Measurements from ENCODE around the gene HSPB1.

The HSPB1 gene

DNA sequence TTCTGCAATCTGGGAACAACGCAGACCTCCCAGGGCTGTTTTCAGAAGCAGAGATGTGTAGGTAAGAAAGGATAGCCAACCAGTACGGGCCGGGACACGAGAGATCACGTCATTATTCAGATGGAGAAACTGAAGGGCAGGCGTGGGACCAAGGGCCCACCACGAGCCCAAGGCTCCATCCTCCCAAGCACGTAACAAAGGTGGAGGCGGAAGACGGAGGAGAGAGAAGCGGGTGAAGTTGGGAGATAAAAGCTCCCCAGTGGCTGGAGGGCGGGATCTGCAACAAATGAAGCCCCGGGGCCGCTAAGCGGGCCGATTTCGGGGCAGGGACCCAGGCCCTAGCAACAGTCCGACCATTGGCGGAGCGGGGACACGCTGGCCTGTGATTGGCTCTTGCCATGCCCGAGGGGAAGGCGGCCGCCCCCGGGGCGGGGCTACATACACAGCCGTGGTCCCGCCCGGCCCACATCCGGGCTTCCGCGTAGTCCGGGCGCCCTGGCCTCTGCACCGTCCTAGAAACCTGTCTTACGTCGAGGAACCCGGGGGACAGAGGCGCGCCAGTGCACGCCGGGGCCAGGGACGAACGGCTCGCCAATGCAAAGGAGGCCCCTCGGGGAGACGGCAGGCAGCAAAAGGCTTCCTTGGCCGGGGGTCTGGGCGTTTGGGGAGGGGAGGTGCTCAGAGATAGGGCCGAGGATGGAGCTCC is 15.5 kb downstream of the HSPB1 start:
- ATAC-seq: peak; percentile 92
- TF ChIP-seq, protein P1, sequence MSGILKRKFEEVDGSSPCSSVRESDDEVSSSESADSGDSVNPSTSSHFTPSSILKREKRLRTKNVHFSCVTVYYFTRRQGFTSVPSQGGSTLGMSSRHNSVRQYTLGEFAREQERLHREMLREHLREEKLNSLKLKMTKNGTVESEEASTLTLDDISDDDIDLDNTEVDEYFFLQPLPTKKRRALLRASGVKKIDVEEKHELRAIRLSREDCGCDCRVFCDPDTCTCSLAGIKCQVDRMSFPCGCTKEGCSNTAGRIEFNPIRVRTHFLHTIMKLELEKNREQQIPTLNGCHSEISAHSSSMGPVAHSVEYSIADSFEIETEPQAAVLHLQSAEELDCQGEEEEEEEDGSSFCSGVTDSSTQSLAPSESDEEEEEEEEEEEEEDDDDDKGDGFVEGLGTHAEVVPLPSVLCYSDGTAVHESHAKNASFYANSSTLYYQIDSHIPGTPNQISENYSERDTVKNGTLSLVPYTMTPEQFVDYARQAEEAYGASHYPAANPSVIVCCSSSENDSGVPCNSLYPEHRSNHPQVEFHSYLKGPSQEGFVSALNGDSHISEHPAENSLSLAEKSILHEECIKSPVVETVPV (CRISPR knock-in tag; IDR thresholded peaks at IDR 0.05): no peak; the same call in 1 of the 2 replicates
- TF ChIP-seq PATZ1 (CRISPR knock-in tag; IDR thresholded peaks at IDR 0.05; ENCODE audit: borderline replicate concordance): no peak; the same call in 1 of the 2 replicates
- no peak for TF ChIP-seq ZFP3 (CRISPR knock-in tag; IDR thresholded peaks at IDR 0.05)
- no peak for TF ChIP-seq ARNTL (CRISPR knock-in tag; IDR thresholded peaks at IDR 0.05; ENCODE audit: borderline replicate concordance, low read depth)
- 0 out of 2 replicates have a peak, but pooled peaks have one; percentile 5 for TF ChIP-seq GLIS3 (CRISPR knock-in tag; IDR thresholded peaks at IDR 0.05)
- no peak for TF ChIP-seq CSDC2 (CRISPR knock-in tag; IDR thresholded peaks at IDR 0.05)
- TF ChIP-seq CREB5 (CRISPR knock-in tag; IDR thresholded peaks at IDR 0.05; ENCODE audit: low read depth): no peak
- TF ChIP-seq ZNF565 (CRISPR knock-in tag; conservative IDR thresholded peaks at IDR 0.05; ENCODE audit: low read depth): no peak
- TF ChIP-seq SNAI2 (CRISPR knock-in tag; IDR thresholded peaks at IDR 0.05): no peak
- no peak for TF ChIP-seq TCF4 (CRISPR knock-in tag; IDR thresholded peaks at IDR 0.05; ENCODE audit: borderline replicate concordance)
- TF ChIP-seq ZC3H10 (CRISPR knock-in tag; IDR thresholded peaks at IDR 0.05): no peak
- no peak for TF ChIP-seq OSR1 (CRISPR knock-in tag; IDR thresholded peaks at IDR 0.05)
- TF ChIP-seq ZFP30 (CRISPR knock-in tag; IDR thresholded peaks at IDR 0.05): no peak
- TF ChIP-seq RARB (CRISPR knock-in tag; IDR thresholded peaks at IDR 0.05): 0 out of 2 replicates have a peak, but pooled peaks have one; percentile 32
- TF ChIP-seq ISL1 (CRISPR knock-in tag; IDR thresholded peaks at IDR 0.05): no peak
- TF ChIP-seq PPARA (CRISPR knock-in tag; IDR thresholded peaks at IDR 0.05; ENCODE audit: borderline replicate concordance): no peak
- TF ChIP-seq ESRRG (CRISPR knock-in tag; IDR thresholded peaks at IDR 0.05): peak; percentile 39; the same call in 1 of the 2 replicates
- no peak for TF ChIP-seq POU6F1 (CRISPR knock-in tag; IDR thresholded peaks at IDR 0.05; ENCODE audit: borderline replicate concordance, low read depth)
- TF ChIP-seq, protein P2, sequence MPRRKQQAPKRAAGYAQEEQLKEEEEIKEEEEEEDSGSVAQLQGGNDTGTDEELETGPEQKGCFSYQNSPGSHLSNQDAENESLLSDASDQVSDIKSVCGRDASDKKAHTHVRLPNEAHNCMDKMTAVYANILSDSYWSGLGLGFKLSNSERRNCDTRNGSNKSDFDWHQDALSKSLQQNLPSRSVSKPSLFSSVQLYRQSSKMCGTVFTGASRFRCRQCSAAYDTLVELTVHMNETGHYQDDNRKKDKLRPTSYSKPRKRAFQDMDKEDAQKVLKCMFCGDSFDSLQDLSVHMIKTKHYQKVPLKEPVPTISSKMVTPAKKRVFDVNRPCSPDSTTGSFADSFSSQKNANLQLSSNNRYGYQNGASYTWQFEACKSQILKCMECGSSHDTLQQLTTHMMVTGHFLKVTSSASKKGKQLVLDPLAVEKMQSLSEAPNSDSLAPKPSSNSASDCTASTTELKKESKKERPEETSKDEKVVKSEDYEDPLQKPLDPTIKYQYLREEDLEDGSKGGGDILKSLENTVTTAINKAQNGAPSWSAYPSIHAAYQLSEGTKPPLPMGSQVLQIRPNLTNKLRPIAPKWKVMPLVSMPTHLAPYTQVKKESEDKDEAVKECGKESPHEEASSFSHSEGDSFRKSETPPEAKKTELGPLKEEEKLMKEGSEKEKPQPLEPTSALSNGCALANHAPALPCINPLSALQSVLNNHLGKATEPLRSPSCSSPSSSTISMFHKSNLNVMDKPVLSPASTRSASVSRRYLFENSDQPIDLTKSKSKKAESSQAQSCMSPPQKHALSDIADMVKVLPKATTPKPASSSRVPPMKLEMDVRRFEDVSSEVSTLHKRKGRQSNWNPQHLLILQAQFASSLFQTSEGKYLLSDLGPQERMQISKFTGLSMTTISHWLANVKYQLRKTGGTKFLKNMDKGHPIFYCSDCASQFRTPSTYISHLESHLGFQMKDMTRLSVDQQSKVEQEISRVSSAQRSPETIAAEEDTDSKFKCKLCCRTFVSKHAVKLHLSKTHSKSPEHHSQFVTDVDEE (CRISPR knock-in tag; IDR thresholded peaks at IDR 0.05): no peak; the same call in 1 of the 2 replicates
- TF ChIP-seq ZNF70 (CRISPR knock-in tag; IDR thresholded peaks at IDR 0.05): peak; percentile 78
- no peak for TF ChIP-seq BACH2 (CRISPR knock-in tag; IDR thresholded peaks at IDR 0.05; ENCODE audit: borderline replicate concordance)
- no peak for TF ChIP-seq ZNF8 (CRISPR knock-in tag; IDR thresholded peaks at IDR 0.05)
- TF ChIP-seq TOX (CRISPR knock-in tag; IDR thresholded peaks at IDR 0.05; ENCODE audit: borderline replicate concordance): no peak
